ENCODE results near the gene MTCH1. TPM values are rescaled to one million over a fixed set of nuclear protein-coding genes. Genes with fewer than 3 reads are reported as not detected.
A peak's percentile ranks its signal among the peaks of the same experiment; 100 is the strongest.

Gene MTCH1
- total and polyA plus RNA-seq, 4 donors: 120 to 210 (median 157) TPM

DNA sequence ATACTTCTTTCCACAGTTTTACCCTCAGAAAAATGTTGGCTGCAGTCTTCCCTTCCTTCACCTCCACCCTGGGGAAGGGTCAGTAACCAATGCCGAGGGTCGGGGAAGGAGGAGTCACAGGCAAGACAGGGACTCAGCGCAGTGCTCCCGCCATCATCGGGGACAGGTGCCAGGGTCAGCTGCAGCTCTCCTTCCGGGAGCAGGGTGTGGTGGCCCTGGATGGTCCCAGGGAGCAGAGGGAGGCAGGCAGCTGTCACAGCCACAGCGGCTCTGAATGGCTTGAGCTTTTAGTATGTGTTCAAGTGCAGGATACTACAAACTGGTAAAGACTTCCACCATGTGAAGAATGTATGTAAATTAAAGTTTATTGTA lies 57.5 kb downstream of the MTCH1 start:
- Histone ChIP-seq H3K36me3 (ENCODE audit: control insufficient read depth in 4 of 4, insufficient read depth in 4 of 4, low read length in 4 of 4) (peaks cover 0 to 10% (median 3%) of the 10 kb centered on the region in 4 donors), H3K9ac (ENCODE audit: insufficient read depth in 1 of 2, low read length in 2 of 2) (no peak overlapping the region), H3K9me3 (ENCODE audit: control insufficient read depth in 4 of 4, insufficient read depth in 3 of 4, low read length in 3 of 4) (no peaks in the 10 kb centered on the region), H3K27me3 (ENCODE audit: control insufficient read depth in 3 of 3, insufficient read depth in 3 of 3, low read length in 2 of 3) (no peaks in the 10 kb centered on the region), H3K4me3 (no peak overlapping the region), H3K27ac (ENCODE audit: low read depth in 1 of 2, low read length in 1 of 2) (no peak overlapping the region), H3K4me1 (ENCODE audit: control insufficient read depth in 5 of 5, insufficient read depth in 5 of 5, low read length in 5 of 5) (peaks cover 0 to 11% (median 6%) of the 10 kb centered on the region in 5 donors)
- DNase-seq (no peak), ATAC-seq (ENCODE audit: insufficient read depth, low FRiP score) (no peak)
- 72 to 87% methylated on average over 7 of the region's 7 CpGs for WGBS, 2 donors
- TF ChIP-seq, protein P1, sequence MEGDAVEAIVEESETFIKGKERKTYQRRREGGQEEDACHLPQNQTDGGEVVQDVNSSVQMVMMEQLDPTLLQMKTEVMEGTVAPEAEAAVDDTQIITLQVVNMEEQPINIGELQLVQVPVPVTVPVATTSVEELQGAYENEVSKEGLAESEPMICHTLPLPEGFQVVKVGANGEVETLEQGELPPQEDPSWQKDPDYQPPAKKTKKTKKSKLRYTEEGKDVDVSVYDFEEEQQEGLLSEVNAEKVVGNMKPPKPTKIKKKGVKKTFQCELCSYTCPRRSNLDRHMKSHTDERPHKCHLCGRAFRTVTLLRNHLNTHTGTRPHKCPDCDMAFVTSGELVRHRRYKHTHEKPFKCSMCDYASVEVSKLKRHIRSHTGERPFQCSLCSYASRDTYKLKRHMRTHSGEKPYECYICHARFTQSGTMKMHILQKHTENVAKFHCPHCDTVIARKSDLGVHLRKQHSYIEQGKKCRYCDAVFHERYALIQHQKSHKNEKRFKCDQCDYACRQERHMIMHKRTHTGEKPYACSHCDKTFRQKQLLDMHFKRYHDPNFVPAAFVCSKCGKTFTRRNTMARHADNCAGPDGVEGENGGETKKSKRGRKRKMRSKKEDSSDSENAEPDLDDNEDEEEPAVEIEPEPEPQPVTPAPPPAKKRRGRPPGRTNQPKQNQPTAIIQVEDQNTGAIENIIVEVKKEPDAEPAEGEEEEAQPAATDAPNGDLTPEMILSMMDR (IDR thresholded peaks at IDR 0.05; ENCODE audit: control extremely low read depth, extremely low read depth): no peak

DNA sequence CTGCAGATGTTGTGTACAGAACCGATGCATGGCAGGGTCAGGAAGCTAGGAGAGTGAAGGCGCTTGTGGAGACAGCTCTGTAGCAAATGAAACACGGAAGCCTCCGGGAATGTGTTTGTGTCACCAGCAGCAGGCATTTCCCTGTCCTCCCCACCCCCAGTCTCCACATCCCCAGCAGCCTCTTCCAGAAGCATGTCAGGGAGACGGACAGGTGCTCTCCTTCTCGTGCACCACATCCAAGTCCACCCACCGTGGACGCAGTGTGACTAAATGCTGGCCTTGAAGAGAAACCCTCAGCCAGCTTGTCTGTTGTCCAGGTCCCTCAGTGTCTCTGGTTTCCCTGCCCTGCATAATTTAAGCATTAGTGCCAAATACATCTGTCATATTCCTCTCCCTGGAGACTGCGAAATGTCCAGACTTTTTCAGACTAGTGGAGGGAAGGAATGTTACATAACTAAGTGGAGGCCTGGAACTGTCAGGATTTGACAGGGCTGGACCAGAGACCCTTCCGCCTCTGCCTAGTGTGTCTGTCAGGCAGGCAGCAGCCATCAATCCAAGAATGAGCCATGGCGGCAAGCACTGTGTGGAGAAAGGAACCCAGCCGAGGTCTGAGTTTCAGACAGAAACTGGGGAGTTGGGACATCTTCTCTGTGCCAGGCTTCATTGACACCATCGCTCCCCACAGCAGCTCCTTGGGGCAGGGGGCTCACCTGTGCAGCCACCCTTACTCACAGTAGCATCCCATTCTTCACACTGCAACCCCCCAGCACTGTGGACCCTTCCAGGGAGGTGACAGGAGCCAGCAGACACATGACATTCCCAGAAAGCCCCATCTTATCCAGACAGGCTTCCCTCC lies 58.1 kb downstream of the MTCH1 start:
- no peak for ATAC-seq (ENCODE audit: insufficient read depth, low FRiP score)
- TF ChIP-seq, protein P1 (IDR thresholded peaks at IDR 0.05; ENCODE audit: control extremely low read depth, extremely low read depth): no peak

DNA sequence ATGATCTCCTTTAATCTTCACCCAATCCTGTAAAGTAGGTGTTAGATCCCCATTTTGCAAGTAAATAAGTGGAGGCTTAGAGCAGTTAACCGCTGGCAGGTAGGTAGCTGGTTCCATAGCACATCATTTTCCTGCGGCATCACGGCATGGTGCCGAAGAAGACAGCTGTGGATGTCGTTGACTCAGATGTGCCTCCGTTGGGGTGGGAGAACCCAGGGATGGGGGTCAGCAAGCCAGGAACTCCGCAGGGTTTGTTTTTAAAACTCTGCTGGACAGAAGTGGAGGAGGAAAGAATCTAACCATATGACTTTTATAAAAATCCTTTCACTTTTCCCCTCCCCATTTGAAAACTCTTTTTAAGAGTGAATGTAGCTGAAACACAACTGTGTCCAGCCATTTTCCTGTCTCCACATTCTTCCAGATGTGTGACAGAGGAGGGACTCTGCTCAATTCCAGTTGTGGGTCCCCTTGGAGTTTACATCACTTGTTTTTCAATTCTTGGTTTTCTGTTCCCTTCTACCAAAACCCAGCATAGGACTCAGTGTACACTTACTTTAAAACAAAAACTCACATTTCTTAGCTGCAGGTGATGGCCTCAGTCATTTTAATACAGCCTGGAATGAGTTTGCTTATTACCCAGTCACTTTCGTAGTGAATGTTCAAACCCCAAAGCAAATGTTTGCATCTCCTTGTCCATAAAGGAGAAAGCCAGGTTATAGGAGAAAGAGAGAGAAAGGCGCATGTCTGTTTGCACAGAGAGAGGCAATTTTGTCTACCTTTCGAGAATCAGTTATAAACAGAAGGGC lies 59.1 kb downstream of the MTCH1 start:
- H3K4me3 ChIP-seq: no peak overlapping the region
- TF ChIP-seq, protein P1 (IDR thresholded peaks at IDR 0.05; ENCODE audit: control extremely low read depth, extremely low read depth): no peak
- DNase-seq: no peak
- no peak for ATAC-seq (ENCODE audit: insufficient read depth, low FRiP score)
- H3K9me3 ChIP-seq (ENCODE audit: control insufficient read depth in 4 of 4, insufficient read depth in 3 of 4, low read length in 3 of 4): no peaks in the 10 kb centered on the region
- peaks cover 2 to 14% (median 7%) of the 10 kb centered on the region in 4 donors for H3K36me3 ChIP-seq (ENCODE audit: control insufficient read depth in 4 of 4, insufficient read depth in 4 of 4, low read length in 4 of 4)
- H3K27ac ChIP-seq (ENCODE audit: low read depth in 1 of 2, low read length in 1 of 2): peak overlapping the region in 1 of 2 donors; percentile 20
- H3K4me1 ChIP-seq (ENCODE audit: control insufficient read depth in 5 of 5, insufficient read depth in 5 of 5, low read length in 5 of 5): peaks cover 0 to 11% (median 6%) of the 10 kb centered on the region in 5 donors
- H3K27me3 ChIP-seq (ENCODE audit: control insufficient read depth in 3 of 3, insufficient read depth in 3 of 3, low read length in 2 of 3): no peaks in the 10 kb centered on the region
- H3K9ac ChIP-seq (ENCODE audit: insufficient read depth in 1 of 2, low read length in 2 of 2): no peak overlapping the region
- 75 to 87% methylated on average over 10 of the region's 10 CpGs for WGBS, 2 donors

More for the DNA sequence above, 58.1 kb downstream of the MTCH1 start:
- Histone ChIP-seq H3K4me1 (ENCODE audit: control insufficient read depth in 5 of 5, insufficient read depth in 5 of 5, low read length in 5 of 5) (peaks cover 0 to 11% (median 6%) of the 10 kb centered on the region in 5 donors), H3K9ac (ENCODE audit: insufficient read depth in 1 of 2, low read length in 2 of 2) (peak overlapping the region in 1 of 2 donors; percentile 38), H3K4me3 (no peak overlapping the region), H3K9me3 (ENCODE audit: control insufficient read depth in 4 of 4, insufficient read depth in 3 of 4, low read length in 3 of 4) (no peaks in the 10 kb centered on the region), H3K27ac (ENCODE audit: low read depth in 1 of 2, low read length in 1 of 2) (peak overlapping the region in 1 of 2 donors; percentile 20), H3K36me3 (ENCODE audit: control insufficient read depth in 4 of 4, insufficient read depth in 4 of 4, low read length in 4 of 4) (peaks cover 0 to 14% (median 7%) of the 10 kb centered on the region in 4 donors), H3K27me3 (ENCODE audit: control insufficient read depth in 3 of 3, insufficient read depth in 3 of 3, low read length in 2 of 3) (no peaks in the 10 kb centered on the region)
- WGBS, 2 donors: 68 to 84% methylated on average over 13 of the region's 13 CpGs
- no peak for DNase-seq
